ES-I3 (cell line): ENCODE data around the gene APBB2.

Experiments
- H3K36me3 ChIP-seq: 2 replicates; pipeline ENCODE4 v1.6.1; 2013; ENCODE audit warnings: mild to moderate bottlenecking, low read length, control low read depth, moderate library complexity; ENCODE audit not compliant: insufficient read depth
- H3K4me1 ChIP-seq: 2 replicates; pipeline ENCODE4 v1.6.1; 2013; ENCODE audit warnings: mild to moderate bottlenecking, control low read depth, low read length; ENCODE audit not compliant: insufficient read depth
- H3K9ac ChIP-seq: 2 replicates; pipeline ENCODE4 v1.6.1; 2013; ENCODE audit warnings: low read depth, mild to moderate bottlenecking, low read length, moderate library complexity
- H3K9me3 ChIP-seq: 2 replicates; pipeline ENCODE4 v1.6.1; 2013; ENCODE audit warnings: mild to moderate bottlenecking, low read length, moderate library complexity; ENCODE audit not compliant: control insufficient read depth, insufficient read depth

Gene APBB2

GRCh38 chr4:40976343-40976742 lies 238.0 kb downstream of the APBB2 start:
- H3K9ac ChIP-seq: no peak overlapping the region
- H3K36me3 ChIP-seq: no peaks in the 10 kb centered on the region
- H3K4me1 ChIP-seq: no peaks in the 10 kb centered on the region
- no peaks in the 10 kb centered on the region for H3K9me3 ChIP-seq

- Histone ChIP-seq H3K9ac (no peak overlapping the region), H3K9me3 (no peaks in the 10 kb centered on the region), H3K4me1 (no peaks in the 10 kb centered on the region), H3K36me3 (no peaks in the 10 kb centered on the region)
Measured at GRCh38 chr4:40972722-40973121, 241.6 kb downstream of the APBB2 start.

GRCh38 chr4:40971338-40971737 lies 243.0 kb downstream of the APBB2 start:
- Histone ChIP-seq H3K4me1 (no peaks in the 10 kb centered on the region), H3K9me3 (0 out of 2 replicates have a peak, but pooled peaks cover 3% of the 10 kb centered on the region), H3K36me3 (no peaks in the 10 kb centered on the region), H3K9ac (no peak overlapping the region)

- Histone ChIP-seq H3K36me3 (no peaks in the 10 kb centered on the region), H3K9ac (no peak overlapping the region), H3K9me3 (0 out of 2 replicates have a peak, but pooled peaks cover 3% of the 10 kb centered on the region), H3K4me1 (no peaks in the 10 kb centered on the region)
Measured at GRCh38 chr4:40969501-40969900, 244.8 kb downstream of the APBB2 start.

GRCh38 chr4:40967550-40967949 lies 246.8 kb downstream of the APBB2 start:
- Histone ChIP-seq H3K4me1 (peaks cover 4% of the 10 kb centered on the region; the same call in 1 of the 2 replicates), H3K9ac (no peak overlapping the region), H3K9me3 (0 out of 2 replicates have a peak, but pooled peaks cover 3% of the 10 kb centered on the region), H3K36me3 (no peaks in the 10 kb centered on the region)

GRCh38 chr4:40966091-40966490 lies 248.3 kb downstream of the APBB2 start:
- no peak overlapping the region for H3K9ac ChIP-seq
- H3K9me3 ChIP-seq: peaks cover 4% of the 10 kb centered on the region; the same call in 1 of the 2 replicates
- peaks cover 4% of the 10 kb centered on the region for H3K4me1 ChIP-seq
- H3K36me3 ChIP-seq: no peaks in the 10 kb centered on the region

GRCh38 chr4:40963897-40964478 lies 250.4 kb downstream of the APBB2 start:
- Histone ChIP-seq H3K9ac (no peak overlapping the region), H3K4me1 (peaks cover 4% of the 10 kb centered on the region), H3K9me3 (peaks cover 7% of the 10 kb centered on the region; the same call in 1 of the 2 replicates), H3K36me3 (no peaks in the 10 kb centered on the region)

- H3K9me3 ChIP-seq: peaks cover 6% of the 10 kb centered on the region; the same call in 1 of the 2 replicates
Measured at GRCh38 chr4:40962551-40963180, 251.7 kb downstream of the APBB2 start.

GRCh38 chr4:40960941-40961340 lies 253.4 kb downstream of the APBB2 start:
- Histone ChIP-seq H3K4me1 (peaks cover 4% of the 10 kb centered on the region), H3K36me3 (no peaks in the 10 kb centered on the region), H3K9ac (no peak overlapping the region), H3K9me3 (peaks cover 3% of the 10 kb centered on the region; the same call in 1 of the 2 replicates)

More at GRCh38 chr4:40962551-40963180, 251.7 kb downstream of the APBB2 start:
- Histone ChIP-seq H3K4me1 (peaks cover 4% of the 10 kb centered on the region), H3K9ac (no peak overlapping the region), H3K36me3 (no peaks in the 10 kb centered on the region)

- Histone ChIP-seq H3K9ac (no peak overlapping the region), H3K9me3 (peaks cover 3% of the 10 kb centered on the region; the same call in 1 of the 2 replicates), H3K36me3 (no peaks in the 10 kb centered on the region), H3K4me1 (peaks cover 11% of the 10 kb centered on the region)
Measured at GRCh38 chr4:40957281-40957680, 257.1 kb downstream of the APBB2 start.

- no peaks in the 10 kb centered on the region for H3K36me3 ChIP-seq
- H3K9me3 ChIP-seq: peaks cover 3% of the 10 kb centered on the region; the same call in 1 of the 2 replicates
- H3K4me1 ChIP-seq: peaks cover 11% of the 10 kb centered on the region
- no peak overlapping the region for H3K9ac ChIP-seq
Measured at GRCh38 chr4:40956721-40957255, 257.6 kb downstream of the APBB2 start.

GRCh38 chr4:40954088-40954668 lies 260.2 kb downstream of the APBB2 start:
- no peak overlapping the region for H3K9ac ChIP-seq
- no peaks in the 10 kb centered on the region for H3K9me3 ChIP-seq
- H3K4me1 ChIP-seq: peaks cover 11% of the 10 kb centered on the region
- no peaks in the 10 kb centered on the region for H3K36me3 ChIP-seq

GRCh38 chr4:40953283-40954087 lies 260.9 kb downstream of the APBB2 start:
- H3K4me1 ChIP-seq: peaks cover 11% of the 10 kb centered on the region
- H3K36me3 ChIP-seq: no peaks in the 10 kb centered on the region
- H3K9me3 ChIP-seq: no peaks in the 10 kb centered on the region
- H3K9ac ChIP-seq: no peak overlapping the region

GRCh38 chr4:40952672-40953071 lies 261.7 kb downstream of the APBB2 start:
- Histone ChIP-seq H3K4me1 (peaks cover 11% of the 10 kb centered on the region), H3K9ac (no peak overlapping the region), H3K9me3 (no peaks in the 10 kb centered on the region), H3K36me3 (no peaks in the 10 kb centered on the region)
